ENCODE measurements around the gene ZNF133.
"Not testable (repeated sequence)": the region's sequence is repeated elsewhere in the genome, so short reads cannot be mapped to it uniquely, and the experiment has no call there.

ZNF133 gene

GRCh38 chr20:18312723-18313122, 24.4 kb downstream of the ZNF133 start:
- no peak overlapping the region for H3K27ac Mint-ChIP-seq
- H3K36me3 Mint-ChIP-seq = peaks cover 45% of the 10 kb centered on the region
- no peaks in the 10 kb centered on the region for H3K4me1 Mint-ChIP-seq (ENCODE audit: low read depth)
- no peaks in the 10 kb centered on the region for H3K9me3 Mint-ChIP-seq (ENCODE audit: low read depth)
- H3K4me3 Mint-ChIP-seq = no peak overlapping the region
- H3K27me3 Mint-ChIP-seq = no peaks in the 10 kb centered on the region

- H3K36me3 Mint-ChIP-seq = peaks cover 43% of the 10 kb centered on the region
- H3K4me3 Mint-ChIP-seq = no peak overlapping the region
- H3K27ac Mint-ChIP-seq = no peak overlapping the region
- H3K4me1 Mint-ChIP-seq (ENCODE audit: low read depth) = no peaks in the 10 kb centered on the region
- H3K27me3 Mint-ChIP-seq = no peaks in the 10 kb centered on the region
- no peaks in the 10 kb centered on the region for H3K9me3 Mint-ChIP-seq (ENCODE audit: low read depth)
These were observed 25.1 kb downstream of the ZNF133 start for GRCh38 chr20:18313411-18313810.

GRCh38 chr20:18314786-18315406, 26.6 kb downstream of the ZNF133 start:
- Mint-ChIP-seq H3K4me1 (ENCODE audit: low read depth) (no peaks in the 10 kb centered on the region), H3K27ac (no peak overlapping the region), H3K36me3 (peaks cover 32% of the 10 kb centered on the region), H3K27me3 (no peaks in the 10 kb centered on the region), H3K9me3 (ENCODE audit: low read depth) (no peaks in the 10 kb centered on the region), H3K4me3 (no peak overlapping the region)

GRCh38 chr20:18316166-18316565, 27.8 kb downstream of the ZNF133 start:
- H3K27ac Mint-ChIP-seq = no peak overlapping the region
- no peak overlapping the region for H3K4me3 Mint-ChIP-seq
- H3K9me3 Mint-ChIP-seq (ENCODE audit: low read depth) = no peaks in the 10 kb centered on the region
- no peaks in the 10 kb centered on the region for H3K27me3 Mint-ChIP-seq
- H3K36me3 Mint-ChIP-seq = peaks cover 29% of the 10 kb centered on the region
- no peaks in the 10 kb centered on the region for H3K4me1 Mint-ChIP-seq (ENCODE audit: low read depth)

GRCh38 chr20:18321316-18321715, 33.0 kb downstream of the ZNF133 start:
- Mint-ChIP-seq H3K4me1 (ENCODE audit: low read depth) (no peaks in the 10 kb centered on the region), H3K4me3 (no peak overlapping the region), H3K27ac (no peak overlapping the region)

GRCh38 chr20:18321976-18322950, 33.9 kb downstream of the ZNF133 start:
- peaks cover 5% of the 10 kb centered on the region for H3K36me3 Mint-ChIP-seq
- no peak overlapping the region for H3K4me3 Mint-ChIP-seq
- H3K27me3 Mint-ChIP-seq = no peaks in the 10 kb centered on the region
- no peaks in the 10 kb centered on the region for H3K4me1 Mint-ChIP-seq (ENCODE audit: low read depth)
- peaks cover 5% of the 10 kb centered on the region for H3K9me3 Mint-ChIP-seq (ENCODE audit: low read depth)
- H3K27ac Mint-ChIP-seq = no peak overlapping the region

More at GRCh38 chr20:18321316-18321715, 33.0 kb downstream of the ZNF133 start:
- H3K36me3 Mint-ChIP-seq = peaks cover 7% of the 10 kb centered on the region
- no peaks in the 10 kb centered on the region for H3K27me3 Mint-ChIP-seq
- H3K9me3 Mint-ChIP-seq (ENCODE audit: low read depth) = peaks cover 2% of the 10 kb centered on the region

- no peak overlapping the region for H3K4me3 Mint-ChIP-seq
- H3K36me3 Mint-ChIP-seq = peaks cover 6% of the 10 kb centered on the region
- H3K27me3 Mint-ChIP-seq = no peaks in the 10 kb centered on the region
- H3K9me3 Mint-ChIP-seq (ENCODE audit: low read depth) = peaks cover 9% of the 10 kb centered on the region
- no peaks in the 10 kb centered on the region for H3K4me1 Mint-ChIP-seq (ENCODE audit: low read depth)
- no peak overlapping the region for H3K27ac Mint-ChIP-seq
These were observed 35.4 kb downstream of the ZNF133 start for GRCh38 chr20:18323705-18324104.

- no peak overlapping the region for H3K27ac Mint-ChIP-seq
- H3K4me3 Mint-ChIP-seq = no peak overlapping the region
- no peaks in the 10 kb centered on the region for H3K4me1 Mint-ChIP-seq (ENCODE audit: low read depth)
- H3K27me3 Mint-ChIP-seq = no peaks in the 10 kb centered on the region
- H3K9me3 Mint-ChIP-seq (ENCODE audit: low read depth) = peaks cover 12% of the 10 kb centered on the region
- H3K36me3 Mint-ChIP-seq = peaks cover 9% of the 10 kb centered on the region
These were observed 36.3 kb downstream of the ZNF133 start for GRCh38 chr20:18324596-18325089.

GRCh38 chr20:18326990-18327389, 38.7 kb downstream of the ZNF133 start:
- Mint-ChIP-seq H3K27ac (no peak overlapping the region), H3K27me3 (no peaks in the 10 kb centered on the region), H3K4me3 (no peak overlapping the region), H3K9me3 (ENCODE audit: low read depth) (peaks cover 31% of the 10 kb centered on the region), H3K36me3 (peaks cover 22% of the 10 kb centered on the region), H3K4me1 (ENCODE audit: low read depth) (no peaks in the 10 kb centered on the region)

GRCh38 chr20:18331694-18332093, 43.4 kb downstream of the ZNF133 start:
- Mint-ChIP-seq H3K9me3 (ENCODE audit: low read depth) (peaks cover 37% of the 10 kb centered on the region), H3K27me3 (no peaks in the 10 kb centered on the region), H3K4me3 (no peak overlapping the region), H3K4me1 (ENCODE audit: low read depth) (no peaks in the 10 kb centered on the region), H3K27ac (no peak overlapping the region), H3K36me3 (peaks cover 23% of the 10 kb centered on the region)

- H3K4me3 Mint-ChIP-seq; H3K36me3 Mint-ChIP-seq; H3K27ac Mint-ChIP-seq; H3K9me3 Mint-ChIP-seq (ENCODE audit: low read depth); H3K4me1 Mint-ChIP-seq (ENCODE audit: low read depth): not testable (repeated sequence)
- H3K27me3 Mint-ChIP-seq = peaks cover 17% of the 10 kb centered on the region
These were observed 61.4 kb downstream of the ZNF133 start for GRCh38 chr20:18349749-18350148.

GRCh38 chr20:18359854-18360253, 71.5 kb downstream of the ZNF133 start:
- H3K9me3 Mint-ChIP-seq (ENCODE audit: low read depth) = peaks cover 7% of the 10 kb centered on the region

GRCh38 chr20:18360635-18361034, 72.3 kb downstream of the ZNF133 start:
- no peak overlapping the region for H3K4me3 Mint-ChIP-seq
- H3K4me1 Mint-ChIP-seq (ENCODE audit: low read depth) = no peaks in the 10 kb centered on the region
- no peaks in the 10 kb centered on the region for H3K36me3 Mint-ChIP-seq
- H3K9me3 Mint-ChIP-seq (ENCODE audit: low read depth) = peaks cover under 1% of the 10 kb centered on the region
- H3K27ac Mint-ChIP-seq = no peak overlapping the region
- H3K27me3 Mint-ChIP-seq = peaks cover 1% of the 10 kb centered on the region

More at GRCh38 chr20:18359854-18360253, 71.5 kb downstream of the ZNF133 start:
- Mint-ChIP-seq H3K4me1 (ENCODE audit: low read depth) (no peaks in the 10 kb centered on the region), H3K27me3 (peaks cover 3% of the 10 kb centered on the region), H3K4me3 (no peak overlapping the region), H3K27ac (no peak overlapping the region), H3K36me3 (no peaks in the 10 kb centered on the region)

GRCh38 chr20:18361678-18362077, 73.4 kb downstream of the ZNF133 start:
- H3K36me3 Mint-ChIP-seq = no peaks in the 10 kb centered on the region
- peaks cover 1% of the 10 kb centered on the region for H3K27me3 Mint-ChIP-seq
- no peak overlapping the region for H3K4me3 Mint-ChIP-seq
- H3K27ac Mint-ChIP-seq = no peak overlapping the region
- no peaks in the 10 kb centered on the region for H3K9me3 Mint-ChIP-seq (ENCODE audit: low read depth)
- no peaks in the 10 kb centered on the region for H3K4me1 Mint-ChIP-seq (ENCODE audit: low read depth)

GRCh38 chr20:18362916-18363315, 74.6 kb downstream of the ZNF133 start:
- Mint-ChIP-seq H3K4me1 (ENCODE audit: low read depth) (no peaks in the 10 kb centered on the region), H3K27ac (no peak overlapping the region), H3K36me3 (no peaks in the 10 kb centered on the region), H3K27me3 (peaks cover 1% of the 10 kb centered on the region), H3K9me3 (ENCODE audit: low read depth) (no peaks in the 10 kb centered on the region), H3K4me3 (no peak overlapping the region)
